ENCODE data around the gene PCBD1.
A peak's percentile ranks its signal among the peaks of the same experiment; 100 is the strongest.

Gene PCBD1

DNA sequence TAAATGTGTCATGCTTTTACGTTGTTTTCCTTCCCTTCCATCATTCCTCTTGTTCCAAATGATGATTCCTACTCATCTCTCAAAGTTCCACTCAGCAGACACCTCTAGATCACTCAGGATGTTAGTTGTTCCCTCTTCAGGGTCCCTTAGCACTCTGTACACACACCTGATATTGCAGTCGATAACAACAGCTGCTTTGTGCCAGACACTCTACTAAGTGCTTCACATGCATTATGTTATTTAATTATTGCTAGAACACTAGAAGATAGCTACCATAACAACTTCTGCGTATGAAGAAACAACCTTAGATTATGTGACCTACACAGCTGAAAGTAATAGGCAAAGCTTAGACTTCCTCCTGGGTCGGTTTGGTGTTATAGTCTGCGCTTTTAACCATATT, 29.6 kb downstream of the PCBD1 start:
- in situ Hi-C loops (cut with HindIII; ENCODE audit: low sequenced_read_pairs) = no loop called here
- no peak for DNase-seq (ENCODE audit: low read depth)
- no peak overlapping the region for H3K4me3 ChIP-seq (ENCODE audit: low read depth, low read length)
- TF ChIP-seq CTCF (IDR thresholded peaks at IDR 0.05; ENCODE audit: low read depth, low read length, missing control alignments) = no peak

GRCh38 chr10:70856454-70856853, 31.9 kb downstream of the PCBD1 start:
- DNase-seq (ENCODE audit: low read depth) = no peak
- in situ Hi-C loops (cut with HindIII; ENCODE audit: low sequenced_read_pairs) = no loop called here
- TF ChIP-seq CTCF (IDR thresholded peaks at IDR 0.05; ENCODE audit: low read depth, low read length, missing control alignments) = no peak
- no peak overlapping the region for H3K4me3 ChIP-seq (ENCODE audit: low read depth, low read length)

DNA sequence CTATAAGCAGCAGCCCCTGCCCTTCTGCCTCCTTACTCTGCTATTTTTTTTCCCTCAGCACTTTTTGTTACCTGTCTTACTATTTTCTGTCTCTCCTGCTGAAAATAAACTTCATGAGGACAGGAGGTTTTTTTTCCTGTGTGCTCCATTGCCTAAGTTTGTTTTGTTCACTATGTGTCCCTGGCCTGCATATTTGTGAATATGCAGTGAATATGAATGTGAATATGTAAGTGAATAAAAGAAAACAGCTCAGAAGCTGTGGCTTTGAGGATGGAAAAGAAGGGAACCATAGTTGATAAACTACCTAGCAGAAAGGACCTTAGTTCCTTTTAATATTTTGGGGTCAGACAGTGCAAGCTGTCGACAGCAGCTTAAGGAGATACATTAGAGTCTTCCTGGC, 34.9 kb downstream of the PCBD1 start:
- no peak for TF ChIP-seq CTCF (IDR thresholded peaks at IDR 0.05; ENCODE audit: low read depth, low read length, missing control alignments)
- H3K4me3 ChIP-seq (ENCODE audit: low read depth, low read length) = no peak overlapping the region
- in situ Hi-C loops (cut with HindIII; ENCODE audit: low sequenced_read_pairs) = no loop called here
- DNase-seq (ENCODE audit: low read depth) = no peak

- in situ Hi-C loops (cut with HindIII; ENCODE audit: low sequenced_read_pairs) = no loop called here
- TF ChIP-seq CTCF (IDR thresholded peaks at IDR 0.05; ENCODE audit: low read depth, low read length, missing control alignments) = no peak
- no peak overlapping the region for H3K4me3 ChIP-seq (ENCODE audit: low read depth, low read length)
- DNase-seq (ENCODE audit: low read depth) = no peak
Measured at GRCh38 chr10:70853038-70853437, 35.3 kb downstream of the PCBD1 start.

GRCh38 chr10:70851597-70852475, 36.5 kb downstream of the PCBD1 start:
- no peak overlapping the region for H3K4me3 ChIP-seq (ENCODE audit: low read depth, low read length)
- TF ChIP-seq CTCF (IDR thresholded peaks at IDR 0.05; ENCODE audit: low read depth, low read length, missing control alignments) = no peak
- in situ Hi-C loops (cut with HindIII; ENCODE audit: low sequenced_read_pairs) = no loop called here
- DNase-seq (ENCODE audit: low read depth) = no peak

DNA sequence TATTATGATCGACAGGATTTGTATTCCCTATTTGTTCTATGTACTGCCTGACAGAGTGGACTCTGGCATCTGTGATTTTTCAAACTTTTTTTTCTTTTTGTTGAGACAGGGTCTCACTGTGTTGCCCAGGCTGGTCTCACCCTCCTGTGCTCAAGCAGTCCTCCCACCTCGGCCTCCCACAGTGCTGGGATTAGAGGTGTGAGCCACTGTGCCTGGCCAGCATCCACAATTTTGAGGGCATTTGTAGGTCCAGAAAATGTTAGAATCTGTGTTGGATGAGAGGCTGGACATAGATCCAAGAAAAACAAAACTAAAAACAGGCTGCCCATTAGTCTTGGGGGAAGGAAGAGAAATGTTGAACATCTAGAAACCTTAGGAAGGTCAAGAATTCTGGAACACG, 38.3 kb downstream of the PCBD1 start:
- peak; percentile 33 for DNase-seq (ENCODE audit: low read depth)
- in situ Hi-C loops (cut with HindIII; ENCODE audit: low sequenced_read_pairs) = no loop called here
- no peak overlapping the region for H3K4me3 ChIP-seq (ENCODE audit: low read depth, low read length)
- TF ChIP-seq CTCF (IDR thresholded peaks at IDR 0.05; ENCODE audit: low read depth, low read length, missing control alignments) = no peak
